Activated effector memory CD4-positive, alpha-beta T cell treated with anti-CD3 and anti-CD28 coated beads, Interleukin-2, amount 50 U/mL, for 16 hours (primary cell): Measurements from ENCODE around the gene GGT6.

ENCODE experiments used
- DNase-seq: peaks from one replicate; pipeline ENCODE4 v3.0.0-alpha.2; 2020

Gene GGT6

GRCh38 chr17:4519361-4519788 lies 41.0 kb downstream of the GGT6 start:
- DNase-seq, result no peak

- DNase-seq, result no peak
Measured at GRCh38 chr17:4518901-4519300, 41.5 kb downstream of the GGT6 start.

- DNase-seq, result no peak
Measured at GRCh38 chr17:4516735-4517134, 43.6 kb downstream of the GGT6 start.

GRCh38 chr17:4515501-4515900 lies 44.9 kb downstream of the GGT6 start:
- DNase-seq, result no peak

- DNase-seq, result no peak
Measured at GRCh38 chr17:4514779-4515178, 45.6 kb downstream of the GGT6 start.

- no peak for DNase-seq
Measured at GRCh38 chr17:4514206-4514605, 46.2 kb downstream of the GGT6 start.

GRCh38 chr17:4513113-4514032 lies 47.0 kb downstream of the GGT6 start:
- no peak for DNase-seq

- DNase-seq, result no peak
Measured at GRCh38 chr17:4512156-4513112, 47.9 kb downstream of the GGT6 start.

GRCh38 chr17:4511199-4511932 lies 49.0 kb downstream of the GGT6 start:
- no peak for DNase-seq

- no peak for DNase-seq
Measured at GRCh38 chr17:4510618-4510941, 49.8 kb downstream of the GGT6 start.

GRCh38 chr17:4509923-4510617 lies 50.3 kb downstream of the GGT6 start:
- DNase-seq, result no peak

GRCh38 chr17:4509401-4509800 lies 51.0 kb downstream of the GGT6 start:
- DNase-seq, result no peak

- no peak for DNase-seq
Measured at GRCh38 chr17:4508207-4508606, 52.2 kb downstream of the GGT6 start.

GRCh38 chr17:4507361-4508111 lies 52.8 kb downstream of the GGT6 start:
- DNase-seq, result no peak
